CD14-positive monocyte (primary cell): Measurements from ENCODE around the gene CTXN3. TPM values are rescaled to one million over a fixed set of nuclear protein-coding genes. Genes with fewer than 3 reads are reported as not detected.

Source experiments
- DNase-seq, 3 donors: peaks; one replicate each; pipeline ENCODE4 v3.0.0-alpha.2; 2011 to 2022
- H2AFZ ChIP-seq: 2 replicates; pipeline ENCODE4 v1.6.0; 2012; ENCODE audit warnings: mild to moderate bottlenecking, low read depth, low read length, inconsistent platforms; ENCODE audit not compliant: insufficient read depth, poor library complexity, severe bottlenecking
- H3K27ac ChIP-seq, 2 donors: 1 replicate in 1 of 2; 2 replicates in 1 of 2; pipeline ENCODE4 v1.5.1; 2012 to 2013; ENCODE audit warnings: low read length in 2 of 2, control low read depth in 1 of 2, inconsistent platforms in 1 of 2, low read depth in 1 of 2, mild to moderate bottlenecking in 1 of 2
- H3K27me3 ChIP-seq, 2 donors: one replicate each; pipeline versions ENCODE4 v1.6.0 to v1.6.1; 2011 to 2013; ENCODE audit warnings: low read length in 2 of 2; ENCODE audit not compliant: control insufficient read depth in 2 of 2, insufficient read depth in 2 of 2
- H3K36me3 ChIP-seq, 2 donors: replicated peaks in 1 of 2; 1 replicate in 1 of 2; 2 replicates in 1 of 2; pipeline versions ENCODE4 v1.5.1 to v1.6.1; 2012 to 2013; ENCODE audit warnings: low read length in 2 of 2, control low read depth in 1 of 2, inconsistent platforms in 1 of 2, mild to moderate bottlenecking in 1 of 2; ENCODE audit not compliant: insufficient read depth in 2 of 2, control insufficient read depth in 1 of 2
- H3K4me1 ChIP-seq, 2 donors: 1 replicate in 1 of 2; 2 replicates in 1 of 2; pipeline versions ENCODE4 v1.5.1 to v1.6.1; 2012 to 2013; ENCODE audit warnings: low read length in 2 of 2, control low read depth in 1 of 2, inconsistent platforms in 1 of 2, mild to moderate bottlenecking in 1 of 2, moderate library complexity in 1 of 2; ENCODE audit not compliant: insufficient read depth in 2 of 2, control insufficient read depth in 1 of 2
- H3K4me2 ChIP-seq: replicated peaks from 2 replicates; pipeline ENCODE3; 2012; ENCODE audit warnings: low read length, moderate library complexity, mild to moderate bottlenecking; ENCODE audit not compliant: poor library complexity, severe bottlenecking; ENCODE audit errors: extremely low read depth
- H3K4me3 ChIP-seq, 3 experiments: fragments of 200-600 bp in 1 of 3; sonication (generic) in 1 of 3; replicated peaks in 1 of 3; 1 replicate in 2 of 3; 2 replicates in 1 of 3; pipeline ENCODE4 v1.5.1; 2011 to 2013; ENCODE audit warnings: low read length in 3 of 3, mild to moderate bottlenecking in 3 of 3, control low read depth in 2 of 3, low read depth in 2 of 3, inconsistent platforms in 1 of 3, moderate library complexity in 1 of 3
- H3K79me2 ChIP-seq: 2 replicates; pipeline ENCODE4 v1.6.0; 2012; ENCODE audit warnings: mild to moderate bottlenecking, control low read depth, inconsistent platforms, low read length, moderate library complexity; ENCODE audit not compliant: insufficient read depth
- H3K9ac ChIP-seq: 2 replicates; pipeline ENCODE4 v1.6.0; 2017; ENCODE audit warnings: low read length, mild to moderate bottlenecking; ENCODE audit not compliant: insufficient read depth, poor library complexity, severe bottlenecking
- H3K9me3 ChIP-seq, 2 donors: replicated peaks in 1 of 2; 1 replicate in 1 of 2; 2 replicates in 1 of 2; pipeline versions ENCODE4 v1.5.1 to v1.6.1; 2012 to 2013; ENCODE audit warnings: low read length in 2 of 2, control low read depth in 1 of 2; ENCODE audit not compliant: control insufficient read depth in 1 of 2, insufficient read depth in 1 of 2
- H4K20me1 ChIP-seq: 2 replicates; pipeline ENCODE4 v1.6.0; 2012; ENCODE audit warnings: mild to moderate bottlenecking, low read length, control low read depth, moderate library complexity; ENCODE audit not compliant: insufficient read depth
- H3K27ac Mint-ChIP-seq, 7 donors: one replicate each; pipeline ENCODE4 v1.8.0; 2020; ENCODE audit warnings: mild to moderate bottlenecking in 7 of 7, mixed read lengths in 7 of 7, moderate library complexity in 6 of 7, inconsistent platforms in 2 of 7
- H3K27me3 Mint-ChIP-seq, 3 donors: one replicate each; pipeline ENCODE4 v1.8.0; 2021 to 2022; ENCODE audit warnings: low read depth in 3 of 3, mild to moderate bottlenecking in 3 of 3, mixed read lengths in 3 of 3, moderate library complexity in 3 of 3, inconsistent platforms in 1 of 3
- H3K36me3 Mint-ChIP-seq, 2 donors: one replicate each; pipeline ENCODE4 v1.8.0; 2020; ENCODE audit warnings: mixed read lengths in 2 of 2, inconsistent platforms in 1 of 2, mild to moderate bottlenecking in 1 of 2
- H3K4me1 Mint-ChIP-seq: one replicate; pipeline ENCODE4 v1.8.0; 2020; ENCODE audit warnings: mild to moderate bottlenecking, mixed read lengths
- H3K4me3 Mint-ChIP-seq, 2 donors: one replicate each; pipeline ENCODE4 v1.8.0; 2020; ENCODE audit warnings: mild to moderate bottlenecking in 2 of 2, mixed read lengths in 2 of 2, moderate library complexity in 1 of 2
- H3K9me3 Mint-ChIP-seq, 7 donors: one replicate each; pipeline ENCODE4 v1.8.0; 2020 to 2022; ENCODE audit warnings: mixed read lengths in 7 of 7, mild to moderate bottlenecking in 6 of 7, moderate library complexity in 6 of 7, inconsistent platforms in 2 of 7
- CTCF ChIP-seq: fragments of 200-600 bp; IDR thresholded peaks from one replicate; pipeline ENCODE4 v1.8.0; 2022; ENCODE audit warnings: antibody characterized with exemption, mild to moderate bottlenecking
- WGBS: methylation state at CpG from one replicate; pipeline ENCODE4 v1.1.5; 2013; ENCODE audit warnings: missing lambda C conversion rate; ENCODE audit not compliant: insufficient coverage; 5-methylcytosine and 5-hydroxymethylcytosine counted together
- intact Hi-C, 2 donors: fragments of 100-400 bp; cut with micrococcal nuclease; formaldehyde crosslinking; loops; one replicate each; pipeline versions ENCODE4 v1.15.0 to v1.15.1; 2023
- polyA plus RNA-seq, 3 donors: library from polyadenylated mRNA; depleted of rRNA in 1 of 3; unstranded in 2 of 3; stranded (reverse) in 1 of 3; fragments of 300-500 nt in 2 of 3; fragments of >200 nt in 1 of 3; fragmentation: Illumina TruSeq in 2 of 3; gene quantifications; 1 replicate in 2 of 3; 2 replicates in 1 of 3; pipeline ENCODE4 v1.2.3, GENCODE V29; 2012 to 2021

The CTXN3 gene
- polyA plus RNA-seq, 3 donors = not detected

GRCh38 chr5:127706691-127707090 is 57.8 kb downstream of the CTXN3 start:
- Mint-ChIP-seq H3K27me3 (peaks cover 0 to 2% (median 0%) of the 10 kb centered on the region in 3 donors), H3K36me3 (no peaks in the 10 kb centered on the region), H3K27ac (peak overlapping the region in 1 of 7 donors; percentile 50), H3K4me3 (no peak overlapping the region), H3K4me1 (peaks cover 8% of the 10 kb centered on the region), H3K9me3 (peaks cover 0 to 3% (median 0%) of the 10 kb centered on the region in 7 donors)
- no peak overlapping the region for H2AFZ ChIP-seq
- H3K27me3 ChIP-seq = no peaks in the 10 kb centered on the region
- no peak for TF ChIP-seq CTCF
- H3K4me2 ChIP-seq = no peak overlapping the region
- H3K36me3 ChIP-seq = no peaks in the 10 kb centered on the region
- no peaks in the 10 kb centered on the region for H3K9me3 ChIP-seq
- no peak overlapping the region for H3K4me3 ChIP-seq
- intact Hi-C loops = no loop called here
- H3K27ac ChIP-seq = no peak overlapping the region
- H3K4me1 ChIP-seq = peaks cover 0 to 6% of the 10 kb centered on the region in 2 donors
- H4K20me1 ChIP-seq = no peaks in the 10 kb centered on the region
- no peak for DNase-seq
- H3K9ac ChIP-seq = no peak overlapping the region
- H3K79me2 ChIP-seq = no peaks in the 10 kb centered on the region
- WGBS = 93% methylated on average over 1 of the region's 1 CpG

DNA sequence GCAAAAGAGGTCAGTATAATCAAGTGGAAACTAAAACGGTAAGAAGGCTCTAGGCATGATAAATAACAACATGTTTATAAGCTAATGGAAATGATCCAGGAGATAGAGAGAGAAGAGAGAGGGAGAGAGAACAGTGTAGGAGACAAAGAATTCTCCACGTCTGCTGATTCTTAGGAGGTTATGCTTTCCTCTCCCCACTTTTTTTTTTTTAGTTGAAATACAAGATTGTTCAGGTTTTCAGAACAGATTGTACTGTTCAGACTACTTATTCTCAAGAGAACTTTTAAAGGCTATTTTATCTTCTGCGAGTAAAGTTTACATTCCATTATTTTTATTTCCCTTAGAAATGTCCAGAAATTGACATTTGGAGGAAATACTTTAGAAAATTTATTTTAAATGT is 58.3 kb downstream of the CTXN3 start:
- H2AFZ ChIP-seq = no peak overlapping the region
- H3K4me1 Mint-ChIP-seq = peaks cover 8% of the 10 kb centered on the region
- no peak overlapping the region for H3K4me3 Mint-ChIP-seq
- H3K27ac ChIP-seq = no peak overlapping the region
- H3K36me3 ChIP-seq = no peaks in the 10 kb centered on the region
- 100% methylated on average over 1 of the region's 3 CpGs for WGBS
- no peaks in the 10 kb centered on the region for H3K9me3 ChIP-seq
- peaks cover 0 to 3% (median 0%) of the 10 kb centered on the region in 7 donors for H3K9me3 Mint-ChIP-seq
- H3K27ac Mint-ChIP-seq = no peak overlapping the region
- no peaks in the 10 kb centered on the region for H3K36me3 Mint-ChIP-seq
- intact Hi-C loops = no loop called here
- peaks cover 0 to 5% (median 0%) of the 10 kb centered on the region in 3 donors for H3K27me3 Mint-ChIP-seq
- no peak for DNase-seq
- H3K27me3 ChIP-seq = no peaks in the 10 kb centered on the region
- no peak overlapping the region for H3K9ac ChIP-seq
- no peak for TF ChIP-seq CTCF
- H3K79me2 ChIP-seq = no peaks in the 10 kb centered on the region
- H3K4me2 ChIP-seq = no peak overlapping the region
- no peaks in the 10 kb centered on the region for H4K20me1 ChIP-seq
- H3K4me1 ChIP-seq = peaks cover 0 to 6% of the 10 kb centered on the region in 2 donors
- no peak overlapping the region for H3K4me3 ChIP-seq

Other genes with a start within 250 kb of the CTXN3 start
- gene PRRC1, start 131.4 kb upstream of the CTXN3 start, polyA plus RNA-seq = 10 to 100 TPM; 10.8 to 20.6 (median 17.9) TPM
- not detected for gene CCDC192, start 54.3 kb downstream of the CTXN3 start, polyA plus RNA-seq